Non-pigmented ciliary epithelial cell (primary cell): ENCODE data around the gene TBC1D1.

Experiments used
- DNase-seq: peaks from one replicate; pipeline ENCODE4 v3.0.0-alpha.2; 2010; ENCODE audit warnings: low read depth

The TBC1D1 gene

DNA sequence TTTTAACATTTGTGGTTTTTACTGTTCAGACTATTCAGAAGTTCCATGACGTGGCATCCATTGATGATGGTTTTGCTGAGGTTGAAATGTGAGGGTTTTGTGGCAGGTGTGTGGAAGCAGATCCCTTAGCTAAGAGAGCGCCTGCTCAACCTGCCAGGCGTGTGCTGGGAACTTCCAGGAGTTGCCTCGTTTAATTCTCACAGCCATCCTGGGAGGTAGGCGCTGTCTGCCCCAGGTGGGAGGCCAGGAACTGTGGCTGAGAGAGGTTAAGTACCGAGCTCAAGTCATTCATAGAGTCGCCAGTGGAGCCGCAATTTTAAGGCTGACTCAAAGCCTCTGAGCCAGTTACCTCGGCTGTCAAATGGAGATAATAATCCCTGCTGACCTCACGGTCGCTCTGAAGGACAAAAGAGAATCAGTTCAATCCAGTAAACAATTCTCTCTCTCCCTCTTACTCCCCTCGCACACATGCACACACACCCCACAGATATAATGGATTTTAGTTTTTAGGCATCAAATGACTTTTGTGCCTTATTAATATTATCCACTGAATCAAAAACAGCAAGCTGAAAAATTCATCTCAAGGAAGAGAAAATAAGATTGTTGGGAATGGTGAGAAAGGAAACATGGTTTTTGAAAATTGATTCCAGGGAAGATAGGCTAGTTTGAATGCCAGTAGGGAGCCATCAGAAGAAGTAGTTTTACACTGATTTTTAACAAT is 240.6 kb downstream of the TBC1D1 start:
- no peak for DNase-seq

DNA sequence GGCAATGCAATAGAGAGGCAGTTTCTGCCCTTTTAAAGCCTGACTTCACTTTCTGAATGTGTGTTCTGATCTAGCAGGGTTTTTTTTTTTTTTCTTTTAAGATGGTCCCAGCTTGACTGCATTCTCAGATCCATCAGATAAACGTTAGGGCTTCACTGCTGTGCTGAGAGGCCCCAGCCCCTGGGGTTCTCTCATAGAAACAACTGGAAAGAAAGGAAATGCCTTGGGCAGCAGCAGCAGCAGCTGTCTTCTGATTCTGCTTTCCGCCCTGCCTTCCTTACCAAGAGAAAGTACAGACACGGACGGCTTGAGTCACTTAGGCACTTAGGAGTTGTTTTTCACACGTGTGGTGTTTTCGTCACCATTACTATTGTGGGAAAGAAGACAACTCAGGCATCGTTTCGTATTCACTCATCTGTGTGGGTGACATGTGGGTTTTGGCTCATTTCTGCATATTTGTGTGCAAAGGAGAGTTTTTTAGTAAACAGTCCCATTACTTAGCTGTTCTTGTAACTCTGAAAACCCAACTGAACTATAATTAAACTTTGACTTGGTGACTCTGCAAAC is 241.3 kb downstream of the TBC1D1 start:
- DNase-seq, result peak; percentile 99

DNA sequence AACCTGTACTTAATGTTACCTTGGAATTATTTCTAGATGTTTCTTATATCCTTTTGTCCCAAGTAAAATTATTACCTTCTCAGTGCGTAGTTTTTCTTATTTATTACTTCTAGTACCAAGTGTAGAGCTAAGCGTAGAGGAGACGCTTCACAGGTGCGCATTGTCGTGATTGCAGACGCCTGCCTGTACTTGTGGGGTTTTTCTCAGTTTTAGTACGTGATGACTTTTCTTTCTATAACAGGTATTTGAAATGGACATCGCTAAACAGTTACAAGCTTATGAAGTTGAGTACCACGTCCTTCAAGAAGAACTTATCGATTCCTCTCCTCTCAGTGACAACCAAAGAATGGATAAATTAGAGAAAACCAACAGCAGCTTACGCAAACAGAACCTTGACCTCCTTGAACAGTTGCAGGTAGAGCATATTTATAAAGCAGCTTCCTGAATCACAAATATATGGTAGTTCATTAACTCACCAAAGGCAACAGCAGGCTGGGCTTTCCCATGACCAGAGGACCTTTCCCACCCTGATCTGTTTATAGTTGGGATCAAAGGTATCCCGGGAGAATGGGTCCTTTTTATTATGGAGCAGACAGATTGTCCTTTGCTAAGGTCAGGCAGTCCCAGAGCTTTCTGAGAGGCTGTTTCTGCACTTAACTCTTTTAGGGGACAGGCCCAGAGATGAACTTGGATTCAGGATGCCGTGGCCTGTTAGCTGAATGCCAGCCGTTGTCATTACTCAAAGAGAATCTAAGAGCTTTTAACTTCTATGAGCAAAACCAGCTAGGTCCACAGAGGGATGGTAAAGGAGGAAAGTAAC is 242.2 kb downstream of the TBC1D1 start:
- DNase-seq, result no peak

DNA sequence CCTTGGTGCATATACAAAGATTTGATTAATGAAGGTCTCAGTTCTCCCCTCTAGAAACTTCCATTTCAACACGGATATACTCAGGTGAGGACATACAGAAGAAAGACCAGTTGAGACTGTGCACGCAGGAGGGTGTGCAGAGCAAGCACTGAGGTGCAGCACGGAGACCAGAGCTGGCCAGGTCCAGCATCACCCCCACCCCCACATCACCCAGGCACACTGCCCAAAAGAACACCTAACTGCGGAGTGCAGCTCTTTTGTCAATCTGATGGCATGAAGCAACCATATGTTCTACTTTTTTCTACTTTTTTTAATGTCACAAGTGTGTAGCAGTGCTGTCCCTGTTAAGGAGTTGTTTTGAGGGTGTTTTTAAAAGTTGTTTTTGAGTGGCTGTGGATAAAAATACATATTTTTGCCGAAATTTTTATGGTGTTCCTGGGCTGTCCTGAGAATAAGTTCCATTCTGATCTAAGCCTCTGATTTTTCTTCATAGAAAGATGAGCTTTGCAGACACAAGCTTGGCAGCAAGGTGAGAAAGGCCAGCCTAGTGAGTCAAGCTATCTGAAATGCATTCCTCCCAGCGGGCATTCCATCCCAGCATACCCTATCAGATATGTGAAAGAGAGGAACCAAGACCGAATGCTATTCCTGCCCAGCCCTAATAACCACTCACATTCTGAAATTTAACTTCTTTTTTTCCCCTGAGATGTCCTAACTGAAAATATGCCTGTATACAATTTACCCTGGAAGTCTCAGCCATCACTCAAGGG is 243.0 kb downstream of the TBC1D1 start:
- no peak for DNase-seq

DNA sequence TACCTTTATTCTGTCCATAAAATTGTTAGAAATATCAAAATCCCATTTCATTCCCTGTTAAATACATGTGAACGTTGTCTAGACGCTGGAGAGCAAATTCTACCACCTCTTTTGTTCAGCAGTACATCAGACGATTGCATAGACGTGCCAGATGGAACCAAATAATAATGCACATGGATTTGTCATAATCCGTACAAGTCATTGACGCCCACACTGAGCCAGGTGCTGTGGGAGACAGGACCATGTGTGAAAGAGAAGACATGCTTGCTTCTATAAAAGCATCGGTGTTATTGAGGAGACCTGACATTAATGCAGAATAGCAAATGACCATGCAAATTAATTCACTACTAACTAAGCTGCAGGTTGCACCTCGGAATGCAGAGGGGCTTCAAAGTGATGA is 244.3 kb downstream of the TBC1D1 start:
- DNase-seq, result no peak

DNA sequence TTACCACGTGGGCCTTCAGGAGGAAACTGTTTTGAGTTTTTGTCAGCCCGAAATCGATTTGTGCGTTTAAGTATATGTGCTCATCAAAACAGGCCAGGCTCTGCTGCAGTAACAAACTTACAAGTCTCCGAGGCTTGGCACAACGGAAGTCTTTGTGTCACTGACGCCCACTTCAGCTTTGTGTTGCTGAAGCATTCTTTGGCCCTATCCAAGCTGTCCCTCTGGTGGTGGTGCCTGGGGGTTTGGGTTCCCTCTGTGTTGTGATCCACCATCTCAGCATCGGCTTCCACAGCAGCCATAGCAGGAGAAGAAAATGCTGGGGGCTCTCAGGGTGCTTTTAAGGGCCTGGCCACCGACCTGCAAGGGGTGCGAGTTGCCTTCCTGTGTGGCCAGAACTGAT is 245.7 kb downstream of the TBC1D1 start:
- no peak for DNase-seq

DNA sequence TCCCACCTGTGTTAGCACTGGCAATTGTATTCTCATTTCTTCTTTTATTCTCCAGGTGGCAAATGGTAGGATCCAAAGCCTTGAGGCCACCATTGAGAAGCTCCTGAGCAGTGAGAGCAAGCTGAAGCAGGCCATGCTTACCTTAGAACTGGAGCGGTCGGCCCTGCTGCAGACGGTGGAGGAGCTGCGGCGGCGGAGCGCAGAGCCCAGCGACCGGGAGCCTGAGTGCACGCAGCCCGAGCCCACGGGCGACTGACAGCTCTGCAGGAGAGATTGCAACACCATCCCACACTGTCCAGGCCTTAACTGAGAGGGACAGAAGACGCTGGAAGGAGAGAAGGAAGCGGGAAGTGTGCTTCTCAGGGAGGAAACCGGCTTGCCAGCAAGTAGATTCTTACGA is 246.2 kb downstream of the TBC1D1 start:
- DNase-seq, result no peak

DNA sequence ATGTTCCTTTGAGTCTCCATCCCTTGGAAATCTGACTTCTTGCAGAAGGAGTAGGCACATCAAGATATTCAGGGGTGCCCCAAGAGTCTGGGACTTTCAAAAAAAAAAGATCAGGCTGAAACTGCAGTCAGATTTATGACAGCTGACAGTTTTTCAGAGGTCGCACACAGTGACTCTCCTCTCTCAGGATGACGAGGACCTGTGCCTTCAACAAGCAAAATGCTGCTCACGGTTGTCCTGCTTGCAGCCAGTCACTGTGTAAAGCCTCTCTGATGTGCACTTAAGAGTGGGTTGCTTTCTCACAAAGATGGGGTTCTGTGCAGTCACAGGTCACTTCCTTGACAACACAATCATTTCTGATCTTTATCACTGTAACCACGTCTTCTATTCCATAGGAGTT is 247.5 kb downstream of the TBC1D1 start:
- no peak for DNase-seq

DNA sequence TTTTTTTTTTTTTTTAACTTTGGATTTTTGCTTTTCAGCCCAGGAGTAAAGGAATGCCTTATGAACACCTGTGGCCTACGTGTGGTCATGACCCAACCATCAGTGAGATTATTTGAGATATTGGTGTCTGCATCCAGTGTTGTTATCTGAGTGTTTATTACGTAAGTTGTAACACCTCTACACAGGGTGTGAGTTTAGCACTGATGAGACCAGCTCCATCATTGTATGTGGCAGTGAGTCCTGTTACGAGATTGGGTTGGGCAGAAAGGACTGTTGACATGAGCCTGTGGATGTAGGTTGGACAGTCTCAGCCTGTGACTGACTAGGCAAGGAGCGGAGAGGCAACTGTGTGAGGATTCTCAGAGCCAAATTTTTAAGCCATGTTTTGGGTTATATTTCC is 248.3 kb downstream of the TBC1D1 start:
- no peak for DNase-seq

DNA sequence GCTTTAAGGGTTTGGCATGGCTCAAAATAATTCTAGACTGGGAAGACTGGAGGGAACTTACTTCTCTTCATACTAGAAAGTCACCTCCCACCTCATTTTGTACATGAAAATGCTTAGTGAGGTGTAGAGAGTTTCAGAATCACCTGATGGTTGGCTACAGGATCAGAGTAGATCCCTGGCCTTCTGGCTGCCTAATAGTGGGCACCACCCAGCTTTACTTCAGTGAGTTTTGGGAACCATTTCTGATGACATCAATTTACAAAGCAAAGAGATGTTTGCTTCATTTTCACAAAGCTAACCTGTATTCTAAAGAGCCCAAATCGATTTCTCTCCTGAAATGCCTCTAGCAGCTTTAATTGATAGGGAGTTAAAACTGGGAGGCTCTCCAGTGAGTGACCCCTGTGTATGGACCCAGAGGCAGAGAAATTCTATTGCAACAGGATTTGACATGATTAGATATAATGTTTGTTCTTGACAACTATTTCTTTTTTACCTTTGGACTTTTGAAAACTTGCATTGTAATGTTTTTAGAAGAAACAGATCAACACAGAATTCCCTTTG is 249.8 kb downstream of the TBC1D1 start:
- no peak for DNase-seq

DNA sequence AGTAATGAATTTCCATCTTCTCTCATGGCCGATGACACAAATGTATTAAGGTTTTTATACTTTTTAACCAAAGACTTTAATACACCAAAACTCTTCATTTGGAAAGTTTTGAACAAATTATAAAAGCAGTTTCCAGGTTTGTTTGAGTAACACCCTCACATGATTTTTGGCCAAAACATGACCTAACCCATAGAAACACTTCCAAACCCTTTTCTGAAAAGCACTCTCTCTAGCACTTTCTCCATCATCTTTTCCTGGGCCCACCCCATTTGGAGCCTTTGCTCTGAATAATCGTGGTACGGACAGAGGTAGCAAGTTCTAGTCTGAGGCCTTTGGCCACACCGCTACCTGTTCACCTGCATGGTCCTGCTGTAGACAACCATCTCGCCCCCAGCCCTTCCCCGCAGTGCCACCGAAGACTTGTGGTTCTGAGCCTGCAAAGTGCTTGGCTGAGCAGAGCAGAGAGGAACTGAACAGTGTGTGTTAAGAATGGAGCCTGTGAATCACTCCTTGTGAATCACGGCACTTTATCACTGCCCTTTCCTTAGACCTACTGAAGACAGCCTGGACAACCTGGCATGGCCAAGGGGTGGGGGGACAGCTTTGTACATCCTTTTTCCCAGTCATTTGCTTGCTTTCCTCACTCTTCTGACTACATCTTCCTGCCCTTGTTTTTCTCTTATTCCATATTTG is 251.1 kb downstream of the TBC1D1 start:
- no peak for DNase-seq

DNA sequence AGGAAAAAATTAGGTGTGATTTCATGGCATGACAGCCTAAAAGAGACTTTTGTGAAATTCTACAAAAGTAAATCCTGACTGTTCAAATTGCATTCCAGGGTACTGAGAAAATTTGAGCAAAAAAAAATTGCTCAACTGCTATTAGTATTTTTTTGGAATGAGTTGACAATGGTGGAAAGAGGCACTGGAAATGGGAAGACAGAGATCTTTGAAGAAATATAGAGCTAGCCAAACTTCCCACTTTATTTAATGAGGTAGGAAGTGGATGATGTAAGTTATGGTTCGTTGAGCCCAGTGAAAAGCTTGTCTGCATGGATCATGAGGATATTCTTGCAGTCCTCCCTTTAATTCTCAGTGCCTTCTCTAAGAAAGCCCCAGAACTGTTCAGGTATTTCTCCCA is 253.1 kb downstream of the TBC1D1 start:
- no peak for DNase-seq

DNA sequence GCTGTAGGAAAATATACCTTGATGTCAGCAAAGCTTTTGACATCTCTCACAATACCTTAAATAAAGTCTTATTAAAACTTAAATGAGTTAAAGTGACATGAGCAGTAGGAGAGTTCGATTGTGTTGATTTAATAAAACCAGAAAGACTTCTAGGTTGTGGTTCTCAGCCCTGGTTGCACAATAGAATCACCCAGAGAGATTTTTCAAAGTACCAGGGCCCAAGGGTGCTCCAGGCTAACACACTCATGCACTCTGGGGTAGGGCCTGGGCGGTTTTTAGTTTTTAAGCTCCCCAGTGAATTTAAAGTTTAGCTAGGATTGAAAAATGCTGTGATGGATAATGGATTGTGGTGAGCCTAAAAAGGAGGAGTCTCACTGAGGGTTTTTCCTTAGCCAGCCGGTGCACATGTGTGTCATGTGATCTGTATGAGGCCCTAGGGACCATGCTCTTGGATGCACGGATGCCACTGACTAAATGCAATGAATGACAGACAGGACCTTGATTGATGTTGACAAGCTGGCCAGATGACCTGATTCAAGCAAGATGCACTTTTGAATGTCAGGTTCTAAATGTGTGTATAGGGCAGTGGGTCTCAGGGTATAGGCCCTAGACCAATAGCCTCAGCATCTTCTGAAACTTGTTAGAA is 254.3 kb downstream of the TBC1D1 start:
- DNase-seq, result no peak

DNA sequence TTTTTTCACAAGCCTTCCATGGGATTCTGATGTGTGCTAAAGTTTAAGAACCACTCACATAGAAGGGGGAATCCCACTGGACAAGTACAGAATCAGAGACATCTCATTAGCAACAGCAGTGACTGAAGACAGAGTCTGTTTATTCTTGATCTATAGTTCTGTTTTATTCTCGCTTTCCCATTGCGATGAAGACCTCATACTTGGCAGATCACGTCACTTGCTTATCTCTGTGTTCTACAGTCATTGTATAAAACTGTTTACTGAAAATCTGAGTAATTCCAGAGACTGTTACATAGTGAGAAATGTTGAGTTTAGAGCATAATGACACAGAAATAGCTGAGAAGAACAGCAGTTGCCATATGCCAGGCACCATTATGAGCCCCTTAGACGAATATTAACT is 254.9 kb downstream of the TBC1D1 start:
- peak; percentile 70 for DNase-seq

DNA sequence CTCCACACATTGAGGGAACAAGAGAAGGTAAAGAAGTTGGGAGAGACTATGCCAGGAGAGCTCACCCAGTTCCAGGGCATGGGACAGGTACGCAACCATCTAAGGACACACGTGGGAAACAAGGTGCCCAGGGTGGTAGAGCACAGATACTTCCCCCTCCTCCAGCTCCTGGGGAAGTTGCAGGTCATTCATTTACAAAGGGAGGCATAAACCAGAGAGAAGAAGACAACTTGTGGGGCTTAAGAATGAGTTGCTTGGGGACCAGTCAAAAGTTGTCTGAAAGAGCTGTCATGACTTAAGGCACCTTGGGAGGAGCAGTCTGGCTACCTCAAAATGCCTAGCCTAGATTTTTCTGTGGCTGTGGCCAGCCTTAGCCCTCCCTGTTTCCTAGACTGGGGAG is 255.5 kb downstream of the TBC1D1 start:
- DNase-seq, result no peak

DNA sequence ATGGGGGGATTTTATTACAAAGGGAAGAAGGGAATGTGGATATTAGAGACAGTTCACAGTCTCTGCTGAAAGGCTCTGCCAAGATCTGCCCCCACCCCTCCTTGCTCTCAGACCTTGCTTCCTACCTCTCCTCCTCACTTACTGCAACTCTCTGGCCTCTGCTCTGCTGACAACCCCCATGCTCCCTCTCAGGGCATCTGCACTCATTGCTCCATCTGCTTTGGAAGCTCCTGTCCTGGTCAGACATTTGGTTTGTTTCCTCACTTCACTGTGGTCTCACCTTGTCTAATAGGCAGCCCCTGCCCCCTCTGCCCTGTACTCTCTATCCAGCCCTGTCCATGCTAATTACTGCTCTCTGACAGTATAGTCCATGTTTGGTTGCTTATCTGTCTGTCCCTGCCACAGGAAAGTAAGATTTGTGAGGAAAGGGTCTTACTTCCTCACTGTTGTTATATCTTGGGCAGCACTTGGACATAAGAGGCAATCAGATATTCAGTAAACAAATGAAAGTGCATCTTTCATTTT is 258.6 kb downstream of the TBC1D1 start:
- no peak for DNase-seq

DNA sequence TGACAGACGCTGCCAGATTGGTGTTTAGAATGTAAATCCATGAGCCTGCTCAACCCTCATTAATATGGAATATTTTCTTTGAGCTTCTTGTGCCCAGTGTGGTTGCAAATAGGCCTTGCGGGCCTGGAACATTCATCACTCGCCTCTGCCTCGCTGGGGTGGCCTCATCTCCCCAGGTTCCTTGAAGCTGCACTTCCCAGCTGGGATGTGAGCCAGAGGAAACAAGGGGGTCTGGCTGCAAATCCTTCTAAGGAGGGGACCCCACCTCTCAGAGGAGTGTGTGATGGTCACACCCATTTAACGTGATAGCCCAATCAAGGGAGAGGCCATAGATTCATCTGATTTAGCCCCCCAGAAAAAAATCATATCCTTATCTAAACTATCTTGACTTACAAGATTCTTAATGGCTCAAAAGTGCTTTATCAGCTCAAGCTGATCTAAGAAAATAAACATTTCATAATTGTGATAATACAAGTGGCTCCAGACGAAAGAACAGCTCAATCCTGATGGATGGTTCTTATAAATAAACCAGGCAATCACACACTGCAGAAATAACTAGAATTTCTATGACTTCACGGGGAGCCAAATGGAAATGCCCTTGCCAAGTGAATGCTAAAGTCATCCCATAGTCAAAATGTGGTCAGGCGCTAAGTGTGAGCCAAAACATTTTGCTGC is 259.2 kb downstream of the TBC1D1 start:
- DNase-seq, result no peak

DNA sequence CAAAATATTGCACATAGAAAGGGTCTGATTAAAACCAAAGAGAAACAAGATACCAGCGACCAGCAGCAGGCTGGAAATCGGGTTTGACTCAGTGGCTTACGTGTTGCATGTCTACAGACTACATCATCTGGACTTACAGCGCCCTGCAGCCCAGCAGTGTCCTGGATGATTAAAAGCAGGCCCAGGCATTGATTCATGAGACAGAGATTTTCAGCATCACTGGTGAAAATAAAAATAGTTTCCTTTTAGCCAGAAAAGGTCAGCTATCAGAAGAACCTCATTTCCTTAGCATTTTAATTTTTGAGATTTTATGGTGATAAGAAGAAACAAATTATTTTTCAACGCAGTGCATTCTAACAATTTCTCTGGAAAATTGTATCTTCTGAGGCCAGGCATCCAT is 259.9 kb downstream of the TBC1D1 start:
- DNase-seq, result peak; percentile 68

DNA sequence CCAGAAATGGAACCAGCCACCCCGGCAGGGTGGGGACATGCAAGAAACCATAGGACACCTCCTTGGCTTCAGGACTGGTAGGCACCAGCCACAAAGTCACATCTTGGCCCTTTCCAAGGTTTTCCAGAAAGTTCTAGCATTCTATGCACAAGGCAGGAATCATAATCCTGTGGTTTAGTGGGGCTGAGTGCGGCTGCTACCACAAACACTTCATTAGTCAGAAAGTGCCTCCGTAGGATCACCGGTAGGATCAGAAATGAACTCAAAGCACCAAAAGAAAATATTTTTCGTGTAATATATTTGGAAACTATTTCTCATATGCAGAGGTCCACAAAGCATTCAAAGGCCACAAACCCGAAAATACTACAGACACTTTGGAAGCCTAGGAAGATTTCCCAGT is 261.0 kb downstream of the TBC1D1 start:
- no peak for DNase-seq

DNA sequence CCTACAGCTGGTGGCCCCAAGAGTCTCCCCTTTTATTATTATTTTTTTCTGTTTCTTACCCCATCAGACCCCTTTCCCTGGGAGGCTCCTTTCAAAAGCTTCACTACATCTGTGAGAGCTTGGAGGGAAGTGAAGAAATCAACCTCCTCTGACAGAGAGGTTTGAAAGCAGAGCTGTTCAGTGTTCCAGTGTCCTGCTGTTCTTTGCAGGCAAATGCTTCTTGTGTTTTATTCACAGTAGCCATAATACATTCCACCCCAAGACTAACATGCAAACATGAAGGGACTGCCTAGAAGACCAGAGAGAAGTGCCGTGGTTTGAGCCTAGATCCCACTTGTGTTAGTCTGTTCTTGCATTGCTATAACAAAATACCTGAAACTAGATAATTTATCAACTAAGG is 261.4 kb downstream of the TBC1D1 start:
- no peak for DNase-seq
